Stomach (tissue), 9 donors: ENCODE measurements around the gene COL5A1. TPM values are rescaled to one million over a fixed set of nuclear protein-coding genes. Genes with fewer than 3 reads are reported as not detected.

ENCODE experiments used
- DNase-seq, 2 donors: peaks; one replicate each; pipeline versions ENCODE4 v3.0.0 to v3.0.0-alpha.2; 2013 to 2019
- H3K27ac ChIP-seq, 5 donors: fragments of 200-600 bp in 4 of 5; sonication (generic) in 4 of 5; one replicate each; pipeline ENCODE4 v1.5.1; 2013 to 2019; ENCODE audit warnings: mild to moderate bottlenecking in 1 of 5, moderate library complexity in 1 of 5
- H3K27me3 ChIP-seq, 3 donors: fragments of 200-600 bp; sonication (generic); one replicate each; pipeline ENCODE4 v1.5.1; 2017 to 2019; ENCODE audit warnings: mixed run types in 1 of 3
- H3K36me3 ChIP-seq, 4 donors: fragments of 200-600 bp; sonication (generic); 1 replicate in 3 of 4; 2 replicates in 1 of 4; pipeline ENCODE4 v1.5.1; 2016 to 2019
- H3K4me1 ChIP-seq, 4 donors: fragments of 200-600 bp; sonication (generic); one replicate each; pipeline ENCODE4 v1.5.1; 2016 to 2019
- H3K4me3 ChIP-seq, 4 donors: fragments of 200-600 bp; sonication (generic) in 3 of 4; one replicate each; pipeline ENCODE4 v1.5.1; 2016 to 2019; ENCODE audit warnings: mild to moderate bottlenecking in 1 of 4
- H3K9me3 ChIP-seq, 4 donors: fragments of 200-600 bp; sonication (generic); one replicate each; pipeline ENCODE4 v1.5.1; 2016 to 2019
- EP300 ChIP-seq: sonication (generic); formaldehyde crosslinking; IDR thresholded peaks from one replicate; pipeline ENCODE4 v1.6.1; 2017; ENCODE audit warnings: antibody characterized with exemption
- POLR2A ChIP-seq, 4 donors: fragments of 450-650 bp; IDR thresholded peaks; one replicate each; pipeline ENCODE4 v1.6.1; 2016; ENCODE audit warnings: antibody characterized with exemption in 4 of 4, control low read depth in 2 of 4, mild to moderate bottlenecking in 1 of 4, moderate library complexity in 1 of 4
- POLR2AphosphoS5 ChIP-seq, 3 donors: sonication (generic); formaldehyde crosslinking; IDR thresholded peaks; one replicate each; pipeline ENCODE4 v1.6.1; 2016; ENCODE audit warnings: antibody characterized with exemption in 3 of 3
- WGBS, 5 donors: extraction: QIAGEN DNeasy Blood & Tissue Kit in 3 of 5; methylation state at CpG; one replicate each; pipeline versions ENCODE4 v1.1.5 to v1.1.7; 2013 to 2018; 5-methylcytosine and 5-hydroxymethylcytosine counted together
- intact Hi-C: fragments of 100-400 bp; cut with DNase I; formaldehyde crosslinking; loops from one replicate; pipeline ENCODE4 v1.15.1; 2023; ENCODE audit warnings: low total_unique reads
- polyA plus RNA-seq, 3 donors: library from polyadenylated mRNA; stranded (reverse); fragments of 200-250 nt; gene quantifications; one replicate each; pipeline ENCODE4 v1.2.3, GENCODE V29; 2013
- total RNA-seq, 5 donors: library from RNA; depleted of rRNA; stranded (reverse); fragments of >200 nt; gene quantifications; one replicate each; pipeline versions ENCODE4 v1.1.0 to v1.2.3, GENCODE V29; 2014 to 2016
- TF ChIP-seq, protein P1 (sequence below), 7 experiments: fragments of 450-650 bp in 4 of 7; fragments of 200-600 bp in 3 of 7; sonication (generic) in 3 of 7; IDR thresholded peaks; one replicate each; pipeline ENCODE4 v1.5.1; 2016 to 2019; ENCODE audit warnings: antibody characterized with exemption in 7 of 7, control low read depth in 2 of 7, mild to moderate bottlenecking in 1 of 7
- donor health status: healthy with polysubstance abuse.
- donor health status: Bipolar disorder and iron deficiency.
- donor health status: healthy.

The COL5A1 gene
- total and polyA plus RNA-seq, 8 donors, result 7.3 to 205 (median 26.4) TPM

DNA sequence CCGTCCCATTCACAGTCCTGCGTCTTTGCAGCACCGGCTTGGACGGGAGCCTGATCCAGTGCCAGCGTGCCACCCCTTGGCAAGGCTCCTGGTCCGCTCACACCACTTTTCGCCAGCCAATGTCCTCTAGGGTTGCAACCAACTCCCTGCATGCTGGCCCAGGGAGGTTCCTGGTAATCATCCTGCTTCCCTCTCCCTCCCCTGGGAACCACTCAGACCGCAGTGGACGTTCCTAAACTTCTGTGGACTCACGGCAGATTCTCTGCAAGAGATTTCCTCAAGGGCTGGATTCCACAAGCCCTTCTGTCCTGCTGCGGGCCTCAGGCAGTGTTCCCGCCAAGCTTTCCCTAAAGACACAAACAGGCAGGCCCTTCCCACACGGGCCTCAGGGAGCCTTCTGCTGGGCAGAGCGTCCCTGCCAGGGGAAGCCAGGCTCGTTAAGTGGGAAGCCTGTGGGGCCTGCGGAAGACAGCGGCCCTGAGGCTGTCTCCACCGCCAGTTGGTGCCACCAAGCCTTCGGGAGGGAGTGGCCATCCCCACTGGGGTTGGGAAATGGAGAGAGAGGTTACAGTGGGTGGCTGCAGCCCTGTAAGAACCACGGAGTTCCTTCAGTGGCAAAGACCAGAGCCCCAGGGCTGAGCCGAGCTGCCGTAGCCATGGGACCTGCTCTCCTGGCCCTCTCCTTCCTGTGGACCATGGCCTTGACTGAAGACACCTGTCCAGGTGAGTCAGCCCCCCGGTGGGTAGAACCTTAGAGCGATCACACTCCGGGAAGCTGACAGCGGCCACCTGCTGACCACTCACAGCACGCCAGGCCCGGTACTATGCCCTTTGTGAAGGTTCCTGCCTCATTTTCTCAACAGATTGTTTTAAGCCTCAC lies 222.6 kb downstream of the COL5A1 start:
- H3K9me3 ChIP-seq, result peaks cover 0 to 5% (median 0%) of the 10 kb centered on the region in 4 donors
- whole genome bisulfite sequencing, 5 donors, result 69 to 80% (median 77%) methylated on average over 16 to 28 of the region's 28 CpGs
- DNase-seq, result peak in 1 of 2 donors; percentile 26
- H3K36me3 ChIP-seq, result no peaks in the 10 kb centered on the region
- intact Hi-C loops, result no loop called here
- TF ChIP-seq POLR2AphosphoS5 (IDR thresholded peaks at IDR 0.05) (no peak), EP300 (no peak), POLR2A (IDR thresholded peaks at IDR 0.05) (no peak)
- TF ChIP-seq, protein P1, sequence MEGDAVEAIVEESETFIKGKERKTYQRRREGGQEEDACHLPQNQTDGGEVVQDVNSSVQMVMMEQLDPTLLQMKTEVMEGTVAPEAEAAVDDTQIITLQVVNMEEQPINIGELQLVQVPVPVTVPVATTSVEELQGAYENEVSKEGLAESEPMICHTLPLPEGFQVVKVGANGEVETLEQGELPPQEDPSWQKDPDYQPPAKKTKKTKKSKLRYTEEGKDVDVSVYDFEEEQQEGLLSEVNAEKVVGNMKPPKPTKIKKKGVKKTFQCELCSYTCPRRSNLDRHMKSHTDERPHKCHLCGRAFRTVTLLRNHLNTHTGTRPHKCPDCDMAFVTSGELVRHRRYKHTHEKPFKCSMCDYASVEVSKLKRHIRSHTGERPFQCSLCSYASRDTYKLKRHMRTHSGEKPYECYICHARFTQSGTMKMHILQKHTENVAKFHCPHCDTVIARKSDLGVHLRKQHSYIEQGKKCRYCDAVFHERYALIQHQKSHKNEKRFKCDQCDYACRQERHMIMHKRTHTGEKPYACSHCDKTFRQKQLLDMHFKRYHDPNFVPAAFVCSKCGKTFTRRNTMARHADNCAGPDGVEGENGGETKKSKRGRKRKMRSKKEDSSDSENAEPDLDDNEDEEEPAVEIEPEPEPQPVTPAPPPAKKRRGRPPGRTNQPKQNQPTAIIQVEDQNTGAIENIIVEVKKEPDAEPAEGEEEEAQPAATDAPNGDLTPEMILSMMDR (IDR thresholded peaks at IDR 0.05), result no peak
- H3K4me1 ChIP-seq, result peaks cover 0 to 8% (median 0%) of the 10 kb centered on the region in 4 donors
- no peak overlapping the region for H3K4me3 ChIP-seq
- no peak overlapping the region for H3K27ac ChIP-seq
- peaks cover 0 to 19% (median 0%) of the 10 kb centered on the region in 3 donors for H3K27me3 ChIP-seq

DNA sequence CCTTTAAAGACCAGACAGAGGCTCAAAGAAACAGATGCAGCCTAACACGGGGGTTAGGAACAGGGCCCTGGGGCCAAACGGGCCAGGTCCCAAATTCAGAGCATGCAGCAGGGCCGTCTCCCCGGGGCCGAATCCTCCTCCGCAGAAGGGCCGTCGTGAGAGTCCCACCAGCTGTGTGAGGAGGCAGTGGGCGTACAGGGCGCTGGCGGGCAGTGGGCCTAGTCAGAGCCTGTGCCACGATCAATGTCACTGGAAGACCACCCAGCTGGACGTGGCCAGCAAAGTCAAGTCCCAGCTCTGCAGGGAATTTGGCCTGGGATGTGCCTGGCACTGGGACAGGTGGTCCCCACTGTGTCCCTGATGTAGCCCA lies 223.2 kb downstream of the COL5A1 start:
- no peak overlapping the region for H3K27ac ChIP-seq
- H3K27me3 ChIP-seq, result peaks cover 0 to 22% (median 0%) of the 10 kb centered on the region in 3 donors
- TF ChIP-seq POLR2AphosphoS5 (IDR thresholded peaks at IDR 0.05) (no peak), EP300 (no peak), POLR2A (IDR thresholded peaks at IDR 0.05) (no peak)
- TF ChIP-seq, protein P1 (IDR thresholded peaks at IDR 0.05), result no peak
- H3K4me3 ChIP-seq, result no peak overlapping the region
- intact Hi-C loops, result no loop called here
- no peaks in the 10 kb centered on the region for H3K36me3 ChIP-seq
- no peak for DNase-seq
- H3K9me3 ChIP-seq, result peaks cover 0 to 5% (median 0%) of the 10 kb centered on the region in 4 donors
- WGBS, 5 donors, result 85 to 92% (median 88%) methylated on average over 9 to 13 of the region's 13 CpGs
- H3K4me1 ChIP-seq, result peaks cover 0 to 8% (median 0%) of the 10 kb centered on the region in 4 donors

DNA sequence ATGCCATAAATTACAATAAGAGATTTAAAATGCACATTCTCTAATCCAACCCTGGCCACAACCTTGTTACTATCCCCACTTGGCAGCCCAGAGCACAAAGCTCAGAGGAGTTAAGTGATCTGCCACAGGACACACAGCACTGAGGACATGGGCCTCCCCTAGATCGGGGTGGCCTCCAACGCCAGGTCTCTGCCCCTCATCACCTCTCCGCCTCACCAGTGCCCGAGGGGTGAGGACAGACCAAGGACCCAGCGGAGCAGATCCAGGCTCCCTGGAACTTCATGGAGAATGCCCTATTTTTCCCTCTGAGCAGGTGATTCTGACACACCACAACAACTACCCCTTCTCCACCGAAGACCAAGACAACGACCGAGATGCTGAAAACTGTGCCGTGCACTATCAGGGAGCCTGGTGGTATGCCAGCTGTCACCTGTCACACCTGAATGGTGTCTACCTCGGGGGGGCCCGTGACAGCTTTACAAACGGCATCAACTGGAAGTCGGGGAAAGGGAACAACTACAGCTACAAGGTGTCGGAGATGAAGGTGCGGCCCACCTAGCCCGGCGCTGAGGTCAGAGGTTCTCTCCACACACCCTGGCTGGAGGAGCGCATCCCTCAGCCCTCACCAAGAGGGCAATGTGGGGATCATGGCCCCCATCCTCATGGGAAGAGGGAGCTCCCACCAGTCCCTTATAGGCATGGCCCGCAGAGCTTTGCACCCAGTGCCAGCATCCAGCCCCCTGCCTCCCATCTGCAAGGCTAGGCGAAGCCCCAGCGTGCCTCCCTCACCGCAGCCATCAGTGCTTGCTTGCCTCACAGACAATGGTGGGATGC lies 226.5 kb downstream of the COL5A1 start:
- TF ChIP-seq EP300 (no peak), POLR2AphosphoS5 (IDR thresholded peaks at IDR 0.05) (no peak), POLR2A (IDR thresholded peaks at IDR 0.05) (no peak)
- TF ChIP-seq, protein P1 (IDR thresholded peaks at IDR 0.05), result no peak
- Histone ChIP-seq H3K9me3 (no peaks in the 10 kb centered on the region), H3K4me3 (no peak overlapping the region), H3K4me1 (peaks cover 0 to 8% (median 0%) of the 10 kb centered on the region in 4 donors), H3K36me3 (no peaks in the 10 kb centered on the region), H3K27ac (no peak overlapping the region), H3K27me3 (peaks cover 0 to 39% (median 0%) of the 10 kb centered on the region in 3 donors)
- DNase-seq, result no peak
- intact Hi-C loops, result no loop called here
- 87 to 92% (median 91%) methylated on average over 8 to 22 of the region's 22 CpGs for WGBS, 5 donors

DNA sequence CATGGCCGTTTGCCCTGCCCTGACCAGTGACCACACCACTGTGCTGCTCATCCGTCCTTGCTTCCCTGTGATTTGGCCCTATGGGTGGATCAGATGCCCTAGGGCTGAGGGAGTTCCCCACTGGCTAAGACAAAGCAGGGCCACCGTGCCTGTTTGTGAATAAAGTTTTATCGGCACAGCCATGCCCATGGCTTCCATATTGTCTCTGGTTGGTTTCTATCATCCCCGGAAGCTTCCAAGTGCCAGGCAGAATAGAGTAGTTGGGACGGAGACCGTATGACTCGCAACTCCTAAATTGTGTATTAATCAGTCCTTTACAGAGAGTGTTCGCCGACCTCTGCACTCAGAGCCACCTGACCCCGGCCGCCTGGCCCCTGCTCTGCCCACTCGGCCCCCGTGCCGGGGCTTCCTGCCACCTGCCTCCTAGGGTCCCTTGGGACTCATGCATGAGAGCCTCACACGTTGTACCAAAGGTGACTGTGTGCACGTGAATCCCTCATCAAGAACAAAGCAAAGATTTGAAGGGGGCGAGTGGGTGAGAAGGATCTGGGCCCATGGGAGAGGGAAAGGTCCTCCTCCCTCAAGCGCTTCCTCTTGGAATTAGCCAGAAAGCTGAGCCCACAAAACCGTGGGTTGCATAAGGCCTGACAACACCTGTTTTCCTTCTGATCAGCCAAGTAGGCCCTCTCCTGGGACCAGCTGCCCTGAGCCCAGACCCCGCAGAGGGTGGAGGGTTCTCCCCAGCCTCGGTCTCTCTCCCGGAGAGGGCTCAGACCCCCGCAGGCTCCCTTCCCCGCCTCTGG lies 227.3 kb downstream of the COL5A1 start:
- WGBS, 5 donors, result 81 to 88% (median 86%) methylated on average over 24 to 25 of the region's 25 CpGs
- intact Hi-C loops, result no loop called here
- no peaks in the 10 kb centered on the region for H3K36me3 ChIP-seq
- peaks cover 0 to 32% (median 0%) of the 10 kb centered on the region in 3 donors for H3K27me3 ChIP-seq
- no peak overlapping the region for H3K4me3 ChIP-seq
- no peak for DNase-seq
- TF ChIP-seq POLR2AphosphoS5 (IDR thresholded peaks at IDR 0.05) (no peak), EP300 (no peak), POLR2A (IDR thresholded peaks at IDR 0.05) (no peak)
- TF ChIP-seq, protein P1 (IDR thresholded peaks at IDR 0.05), result no peak
- H3K9me3 ChIP-seq, result no peaks in the 10 kb centered on the region
- no peak overlapping the region for H3K27ac ChIP-seq
- H3K4me1 ChIP-seq, result peaks cover 0 to 6% (median 0%) of the 10 kb centered on the region in 4 donors
